HCT116 (cell line): Measurements from ENCODE around the gene CATSPERE. TPM values are rescaled to one million over a fixed set of nuclear protein-coding genes. Genes with fewer than 3 reads are reported as not detected.

Source experiments
- ATAC-seq: fragments of 200-7000 bp; cut with Tn5 transposase; 2 replicates; pipeline ENCODE4 v1.9.1; 2020; ENCODE audit warnings: mild to moderate bottlenecking, moderate library complexity
- BruUV-seq: library from RNA; stranded (reverse); fragments of 400-500 nt; replicated peaks from 2 replicates; lab custom pipeline; 2021; lab: Mats Ljungman, UMichigan
- CTCF ChIA-PET: fragments of 300-600 bp; sonication (Branson Sonifier 250); formaldehyde crosslinking; loops from one replicate; lab custom pipeline; 2021; ENCODE audit warnings: antibody characterized with exemption; lab: Charles Lee
- POLR2A ChIA-PET: fragments of 300-600, 350-600 bp; sonication (Branson Sonifier 250); formaldehyde crosslinking; loops from one replicate; lab custom pipeline; 2021; ENCODE audit warnings: antibody characterized with exemption; lab: Charles Lee
- RAD21 ChIA-PET, 2 experiments: fragments of 300-600 bp; sonication (Branson Sonifier 250); formaldehyde crosslinking; loops; one replicate each; lab custom pipeline; 2023; ENCODE audit warnings: low total read pairs in 2 of 2; ENCODE audit not compliant: uncharacterized antibody in 2 of 2, unreplicated experiment in 2 of 2, low non-redundant PET in 1 of 2; lab: Charles Lee
- DNase-seq: peaks from one replicate; pipeline ENCODE4 v3.0.0-alpha.2; 2010; ENCODE audit warnings: low read depth, low spot score
- H2AFZ ChIP-seq: fragments of 200-600 bp; shearing (Covaris generic), sonication (generic); 2 replicates; pipeline ENCODE4 v1.6.1; 2017; ENCODE audit warnings: low read depth, mixed run types, mixed read lengths, antibody characterized with exemption, low read length; ENCODE audit not compliant: poor library complexity, severe bottlenecking
- H3K27ac ChIP-seq: 2 replicates; pipeline ENCODE4 v1.5.1; 2012; ENCODE audit warnings: low read depth, low read length
- H3K27me3 ChIP-seq: fragments of 200-600 bp; sonication (generic); 2 replicates; pipeline ENCODE4 v1.6.1; 2016; ENCODE audit warnings: mixed run types, low read length, mixed read lengths; ENCODE audit not compliant: insufficient read depth
- H3K36me3 ChIP-seq, 2 experiments: fragments of 200-500 bp in 1 of 2; fragments of 200-600 bp in 1 of 2; sonication (Bioruptor generic) in 1 of 2; sonication (generic) in 1 of 2; 2 replicates each; pipeline versions ENCODE4 v1.5.1 to v1.6.1; 2014 to 2016; ENCODE audit warnings: low read length in 2 of 2, inconsistent platforms in 1 of 2, mixed read lengths in 1 of 2, mixed run types in 1 of 2; ENCODE audit not compliant: insufficient read depth in 2 of 2, control insufficient read depth in 1 of 2
- H3K4me1 ChIP-seq, 2 experiments: fragments of 200-600 bp in 1 of 2; sonication (generic) in 1 of 2; 2 replicates each; pipeline versions ENCODE4 v1.5.1 to v1.6.1; 2012 to 2017; ENCODE audit warnings: low read length in 2 of 2, inconsistent platforms in 1 of 2, mild to moderate bottlenecking in 1 of 2, mixed read lengths in 1 of 2, mixed run types in 1 of 2, moderate library complexity in 1 of 2; ENCODE audit not compliant: insufficient read depth in 2 of 2, control insufficient read depth in 1 of 2
- H3K4me2 ChIP-seq: fragments of 200-600 bp; sonication (generic); 2 replicates; pipeline ENCODE4 v1.6.1; 2017; ENCODE audit warnings: mixed run types, low read length, mixed read lengths
- H3K4me3 ChIP-seq, 2 experiments: fragments of 200-600 bp in 1 of 2; sonication (generic) in 1 of 2; replicated peaks in 1 of 2; 2 replicates each; pipeline ENCODE4 v1.5.1; 2011 to 2016; ENCODE audit warnings: low read length in 2 of 2, control low read depth in 1 of 2, low read depth in 1 of 2, mild to moderate bottlenecking in 1 of 2, mixed read lengths in 1 of 2, mixed run types in 1 of 2
- H3K79me2 ChIP-seq: fragments of 200-600 bp; sonication (generic); 2 replicates; pipeline ENCODE4 v1.6.1; 2017; ENCODE audit warnings: mild to moderate bottlenecking, mixed run types, low read length, moderate library complexity, mixed read lengths; ENCODE audit not compliant: insufficient read depth
- H3K9ac ChIP-seq: fragments of 200-600 bp; sonication (generic); 2 replicates; pipeline ENCODE4 v1.6.1; 2016; ENCODE audit warnings: low read length, mixed read lengths
- H3K9me2 ChIP-seq: fragments of 200-600 bp; sonication (generic), shearing (Covaris generic); 2 replicates; pipeline ENCODE4 v1.6.1; 2017; ENCODE audit warnings: mixed run types, mild to moderate bottlenecking, moderate library complexity; ENCODE audit not compliant: insufficient read depth
- H3K9me3 ChIP-seq, 2 experiments: fragments of 200-500 bp in 1 of 2; fragments of 200-600 bp in 1 of 2; sonication (Bioruptor generic) in 1 of 2; sonication (generic) in 1 of 2; 2 replicates each; pipeline ENCODE4 v1.6.1; 2014 to 2017; ENCODE audit warnings: low read length in 2 of 2, mixed read lengths in 2 of 2, inconsistent platforms in 1 of 2, low read depth in 1 of 2, mild to moderate bottlenecking in 1 of 2, mixed run types in 1 of 2, moderate library complexity in 1 of 2; ENCODE audit not compliant: control insufficient read depth in 1 of 2, insufficient read depth in 1 of 2
- H4K20me1 ChIP-seq: fragments of 200-600 bp; sonication (generic), shearing (Covaris generic); 2 replicates; pipeline ENCODE4 v1.6.1; 2017; ENCODE audit warnings: mixed run types, mild to moderate bottlenecking, moderate library complexity; ENCODE audit not compliant: insufficient read depth
- CBX3 ChIP-seq: IDR thresholded peaks from 2 replicates; pipeline ENCODE4 v1.6.1; 2012; ENCODE audit warnings: low read depth
- CEBPB ChIP-seq: IDR thresholded peaks from 2 replicates; pipeline ENCODE4 v1.6.1; 2012; ENCODE audit warnings: low read depth
- POLR2AphosphoS5 ChIP-seq: IDR thresholded peaks from 2 replicates; pipeline ENCODE4 v1.6.1; 2011; ENCODE audit warnings: mild to moderate bottlenecking, low read depth, low read length, moderate library complexity
- RAD21 ChIP-seq: IDR thresholded peaks from 2 replicates; pipeline ENCODE4 v1.6.1; 2012; ENCODE audit warnings: low read depth, mild to moderate bottlenecking
- TCF7L2 ChIP-seq: IDR thresholded peaks from 2 replicates; pipeline ENCODE4 v1.7.0; 2011; ENCODE audit warnings: borderline replicate concordance, inconsistent platforms; ENCODE audit not compliant: insufficient read depth, insufficient read length; ENCODE audit errors: extremely low read depth
- intact Hi-C: fragments of 100-400 bp; cut with micrococcal nuclease; formaldehyde crosslinking; loops from 2 replicates; pipeline ENCODE4 v1.10.0; 2022
- total RNA-seq: library from RNA; stranded (reverse); gene quantifications from one replicate; pipeline ENCODE4 v1.2.1, GENCODE V29; 2021; ENCODE audit not compliant: unreplicated experiment
- TF ChIP-seq, protein P1 (sequence below), 3 experiments: fragments of 200-600 bp in 1 of 3; sonication (generic) in 1 of 3; IDR thresholded peaks in 2 of 3; conservative IDR thresholded peaks in 1 of 3; 2 replicates each; pipeline ENCODE4 v1.5.1; 2012 to 2017; ENCODE audit warnings: low read depth in 2 of 3, low read length in 2 of 3, antibody characterized with exemption in 1 of 3, borderline replicate concordance in 1 of 3, control low read depth in 1 of 3, mild to moderate bottlenecking in 1 of 3, mixed read lengths in 1 of 3, mixed run types in 1 of 3, moderate library complexity in 1 of 3; ENCODE audit not compliant: insufficient read depth in 1 of 3

The CATSPERE gene
- total RNA-seq, 1 experiment from 2014 or later, result 0.34 TPM

DNA sequence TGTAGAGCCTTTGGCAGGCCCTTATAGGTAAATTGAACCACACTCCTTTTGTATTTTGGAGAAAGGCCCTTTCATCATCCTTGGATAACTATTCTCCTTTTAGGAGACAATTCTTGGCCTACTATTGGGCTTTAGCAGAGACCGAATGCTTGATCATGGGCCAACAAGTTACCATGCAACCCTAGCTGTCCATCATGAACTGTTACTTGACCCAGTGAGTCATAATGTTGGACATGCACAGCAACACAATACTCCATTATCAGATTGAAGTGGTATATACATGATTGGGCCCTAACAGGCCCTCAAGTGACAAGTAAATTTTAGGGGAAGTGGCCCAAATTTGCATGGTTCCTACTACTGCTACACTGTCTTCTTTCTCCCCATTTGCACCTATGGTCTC lies 84.4 kb downstream of the CATSPERE start:
- DNase-seq, result no peak
- no peak for TF ChIP-seq TCF7L2
- TF ChIP-seq, all 23 proteins: peak for 0
- ATAC-seq, result no peak
- no peaks in the 10 kb centered on the region for H3K27me3 ChIP-seq
- no TSS peak for BruUV-seq
- intact Hi-C loops, result no loop called here
- no peak overlapping the region for H3K4me3 ChIP-seq
- CTCF ChIA-PET, result no interaction called here
- RAD21 ChIA-PET, result no interaction called here
- no peaks in the 10 kb centered on the region for H3K9me2 ChIP-seq
- no peak overlapping the region for H3K4me2 ChIP-seq
- H3K27ac ChIP-seq, result no peak overlapping the region
- H3K36me3 ChIP-seq, result no peaks in the 10 kb centered on the region
- no peaks in the 10 kb centered on the region for H4K20me1 ChIP-seq
- no peak overlapping the region for H3K9ac ChIP-seq
- no peak overlapping the region for H2AFZ ChIP-seq
- POLR2A ChIA-PET, result no interaction called here
- H3K4me1 ChIP-seq, result no peaks in the 10 kb centered on the region
- H3K9me3 ChIP-seq, result no peaks in the 10 kb centered on the region
- no peaks in the 10 kb centered on the region for H3K79me2 ChIP-seq

DNA sequence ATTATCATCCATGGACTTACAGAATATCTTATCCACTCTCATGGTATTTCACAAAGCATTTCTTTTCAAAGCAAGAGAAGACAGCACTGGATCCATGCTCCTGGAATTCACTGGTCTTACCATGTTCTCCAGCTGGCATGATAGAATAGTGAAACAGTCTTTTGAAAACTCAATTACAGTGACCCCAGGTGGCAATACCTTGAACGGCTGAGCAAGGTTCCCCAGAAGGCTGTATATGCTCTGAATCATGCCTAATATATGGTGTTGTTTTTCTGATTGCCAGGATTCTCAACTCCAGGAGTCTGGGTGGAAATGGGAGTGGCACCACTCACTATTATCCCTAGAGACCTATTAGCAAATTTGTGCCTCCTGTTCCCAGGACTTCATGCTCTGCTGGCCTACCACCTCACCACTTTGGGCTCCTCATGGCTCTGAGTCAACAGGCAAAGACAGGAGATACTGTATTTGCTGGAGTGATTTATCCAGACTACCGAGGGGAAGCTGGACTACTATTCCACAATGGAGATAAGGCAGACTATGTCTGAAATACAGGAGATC lies 87.6 kb downstream of the CATSPERE start:
- Histone ChIP-seq H3K4me3 (no peak overlapping the region), H3K9ac (no peak overlapping the region), H3K27ac (no peak overlapping the region), H3K27me3 (no peaks in the 10 kb centered on the region), H2AFZ (no peak overlapping the region), H3K79me2 (no peaks in the 10 kb centered on the region), H3K9me3 (no peaks in the 10 kb centered on the region), H3K9me2 (no peaks in the 10 kb centered on the region), H3K4me1 (no peaks in the 10 kb centered on the region), H3K4me2 (no peak overlapping the region), H4K20me1 (no peaks in the 10 kb centered on the region), H3K36me3 (no peaks in the 10 kb centered on the region)
- intact Hi-C loops, result no loop called here
- CTCF ChIA-PET, result no interaction called here
- TF ChIP-seq, protein P1, sequence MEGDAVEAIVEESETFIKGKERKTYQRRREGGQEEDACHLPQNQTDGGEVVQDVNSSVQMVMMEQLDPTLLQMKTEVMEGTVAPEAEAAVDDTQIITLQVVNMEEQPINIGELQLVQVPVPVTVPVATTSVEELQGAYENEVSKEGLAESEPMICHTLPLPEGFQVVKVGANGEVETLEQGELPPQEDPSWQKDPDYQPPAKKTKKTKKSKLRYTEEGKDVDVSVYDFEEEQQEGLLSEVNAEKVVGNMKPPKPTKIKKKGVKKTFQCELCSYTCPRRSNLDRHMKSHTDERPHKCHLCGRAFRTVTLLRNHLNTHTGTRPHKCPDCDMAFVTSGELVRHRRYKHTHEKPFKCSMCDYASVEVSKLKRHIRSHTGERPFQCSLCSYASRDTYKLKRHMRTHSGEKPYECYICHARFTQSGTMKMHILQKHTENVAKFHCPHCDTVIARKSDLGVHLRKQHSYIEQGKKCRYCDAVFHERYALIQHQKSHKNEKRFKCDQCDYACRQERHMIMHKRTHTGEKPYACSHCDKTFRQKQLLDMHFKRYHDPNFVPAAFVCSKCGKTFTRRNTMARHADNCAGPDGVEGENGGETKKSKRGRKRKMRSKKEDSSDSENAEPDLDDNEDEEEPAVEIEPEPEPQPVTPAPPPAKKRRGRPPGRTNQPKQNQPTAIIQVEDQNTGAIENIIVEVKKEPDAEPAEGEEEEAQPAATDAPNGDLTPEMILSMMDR (IDR thresholded peaks at IDR 0.05 in 2 of 3, conservative IDR thresholded peaks at IDR 0.05 in 1 of 3; ENCODE audit: borderline replicate concordance in 1 of 3, insufficient read depth in 1 of 3, low read depth in 2 of 3, low read length in 2 of 3), result 0 out of 6 replicates have a peak, but pooled peaks of 1 of the 3 experiments have one; percentile 13
- TF ChIP-seq TCF7L2 (no peak), POLR2AphosphoS5 (no peak), RAD21 (peak; percentile 15; the same call in 1 of the 2 replicates), CEBPB (no peak), CBX3 (no peak)
- POLR2A ChIA-PET, result no interaction called here
- RAD21 ChIA-PET, result no interaction called here
- DNase-seq (no peak), ATAC-seq (peak; percentile 50; the same call in 1 of the 2 replicates)
- no TSS peak for BruUV-seq
